HG03159 (cell line): ENCODE results near the gene CCSER2.
"Not testable (repeated sequence)": the region's sequence is repeated elsewhere in the genome, so short reads cannot be mapped to it uniquely, and the experiment has no call there.

Source experiments
- ATAC-seq: cut with Tn5 transposase; IDR thresholded peaks from one replicate; pipeline ENCODE4 v1.9.1; 2021; ENCODE audit warnings: mild to moderate bottlenecking, moderate library complexity; ENCODE audit not compliant: unreplicated experiment

The CCSER2 gene

DNA sequence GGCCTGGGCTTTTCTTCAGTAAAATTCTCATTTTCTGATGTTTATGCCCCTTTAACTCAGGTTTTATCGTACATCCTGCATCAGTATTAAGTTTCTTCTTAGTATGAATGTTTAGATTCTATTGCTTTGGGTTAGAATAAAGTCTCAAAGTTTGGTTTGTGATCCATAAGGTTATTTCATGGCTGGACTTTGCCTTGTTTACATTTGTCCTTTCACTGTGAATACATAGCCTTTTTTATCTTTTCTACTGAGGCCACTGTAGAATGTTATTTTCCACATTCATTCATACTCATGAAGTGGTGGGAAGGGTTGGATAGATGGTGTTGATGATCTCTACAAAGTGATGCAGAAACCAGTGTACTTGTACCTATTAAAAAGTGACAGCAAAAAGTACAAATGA, 59.8 kb downstream of the CCSER2 start:
- ATAC-seq: no peak

DNA sequence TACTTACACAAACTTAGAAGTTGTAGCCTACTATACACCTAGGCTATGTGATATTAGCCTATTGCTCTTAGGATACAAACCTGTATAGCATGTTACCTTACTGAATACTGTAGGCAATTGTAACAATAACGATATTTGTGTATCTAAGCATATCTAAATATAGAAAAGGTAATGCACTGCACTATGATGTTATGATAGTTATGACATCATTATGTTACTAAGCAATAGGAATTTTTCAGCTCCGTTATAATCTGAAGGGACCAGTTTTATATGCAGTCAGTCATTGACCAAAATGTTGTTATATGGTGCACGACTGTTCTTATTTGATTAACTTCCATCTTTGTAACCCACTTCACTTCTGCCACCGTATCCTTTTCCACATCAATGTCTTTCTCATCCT, 62.0 kb downstream of the CCSER2 start:
- no peak for ATAC-seq

DNA sequence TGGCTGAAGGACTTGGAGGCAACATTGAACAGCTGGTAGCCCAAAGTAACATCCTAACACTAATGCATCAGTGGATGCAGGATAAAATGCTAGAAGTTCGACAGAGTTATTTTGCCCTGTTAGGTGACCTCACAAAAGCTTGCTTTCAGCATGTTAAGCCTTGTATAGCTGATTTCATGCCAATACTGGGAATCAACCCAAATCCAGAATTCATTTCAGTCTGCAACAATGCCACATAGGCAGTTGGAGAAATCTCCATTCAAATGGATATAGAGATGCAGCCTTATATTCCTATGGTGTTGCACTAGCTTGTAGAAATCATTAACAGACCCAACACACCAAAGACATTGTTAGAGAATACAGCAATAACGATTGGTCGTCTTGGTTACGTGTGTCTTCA, 62.9 kb downstream of the CCSER2 start:
- no peak for ATAC-seq

DNA sequence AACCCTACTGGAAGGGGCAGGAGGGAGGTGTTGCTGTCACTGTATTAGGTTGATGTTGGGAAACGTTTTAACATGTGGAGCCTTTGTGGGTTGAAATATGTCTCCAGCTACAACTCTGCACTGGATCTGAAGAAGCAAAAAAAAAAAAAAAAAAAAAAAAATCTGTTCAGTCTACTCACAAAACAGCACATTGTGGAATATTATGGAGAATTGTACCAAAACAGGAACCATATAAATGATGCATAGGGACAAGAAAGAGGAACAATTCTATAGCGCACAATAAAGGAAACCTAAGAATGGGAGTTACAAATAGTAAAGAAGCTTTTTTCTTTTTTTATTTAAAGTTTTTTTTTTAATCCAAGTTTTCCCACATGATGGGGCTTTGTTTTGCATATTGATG, 63.8 kb downstream of the CCSER2 start:
- ATAC-seq: no peak

DNA sequence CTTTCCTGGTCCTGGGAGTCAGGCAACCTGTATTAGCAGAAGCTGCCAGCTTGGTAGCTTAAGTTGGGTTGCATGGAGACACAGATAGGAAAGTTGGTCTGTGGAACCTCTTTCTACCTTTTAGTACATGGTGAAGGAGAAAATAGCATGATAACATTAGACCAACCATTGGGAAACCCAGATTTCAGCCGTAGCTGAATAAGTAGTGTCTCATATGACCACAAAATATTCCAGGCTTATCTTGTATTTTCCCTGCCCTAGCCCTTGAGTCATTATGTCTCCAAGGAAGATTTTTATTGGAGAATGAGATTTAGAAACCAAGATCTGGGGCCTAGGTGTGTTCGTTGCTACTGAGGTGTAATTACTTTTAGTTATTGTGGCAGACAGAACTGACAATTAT, 67.2 kb downstream of the CCSER2 start:
- no peak for ATAC-seq

DNA sequence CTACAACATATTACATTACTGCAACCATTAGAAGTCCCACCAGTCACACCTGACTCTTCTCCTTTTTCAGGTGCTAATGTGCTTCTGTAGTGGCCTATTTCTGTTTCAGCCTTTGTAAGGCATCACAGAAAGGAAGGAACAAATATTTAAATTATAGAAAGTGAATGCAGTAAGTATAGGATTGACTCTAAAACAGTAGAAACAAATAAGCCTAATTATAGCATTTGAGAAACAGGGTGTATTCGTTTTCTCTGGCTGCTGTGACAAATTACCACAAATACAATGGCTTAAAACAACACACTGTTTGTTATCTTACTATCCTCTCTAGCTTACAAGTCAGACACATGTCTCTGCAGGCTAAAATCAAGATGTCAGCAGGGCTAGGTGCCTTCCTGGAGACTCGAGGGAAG, 69.4 kb downstream of the CCSER2 start:
- ATAC-seq: peak; percentile 80

DNA sequence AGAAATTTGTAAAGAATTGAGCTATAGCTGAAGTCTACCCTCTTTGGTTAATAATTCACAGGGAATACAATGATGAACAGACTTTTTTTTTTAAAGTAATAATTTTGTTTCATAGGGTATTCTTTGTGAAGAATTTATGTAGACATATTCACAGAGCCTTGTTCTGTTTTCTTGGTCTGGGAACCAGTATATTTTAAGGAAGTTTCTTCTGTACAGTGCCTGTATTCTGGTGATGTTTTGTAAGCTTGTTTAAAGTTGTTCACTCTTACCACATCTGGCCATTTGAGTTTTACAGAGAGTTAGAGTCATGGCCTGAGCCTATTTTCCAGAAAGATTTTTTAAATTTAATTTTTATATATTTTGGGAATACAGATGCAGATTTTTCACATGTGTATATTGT, 70.3 kb downstream of the CCSER2 start:
- ATAC-seq: no peak

DNA sequence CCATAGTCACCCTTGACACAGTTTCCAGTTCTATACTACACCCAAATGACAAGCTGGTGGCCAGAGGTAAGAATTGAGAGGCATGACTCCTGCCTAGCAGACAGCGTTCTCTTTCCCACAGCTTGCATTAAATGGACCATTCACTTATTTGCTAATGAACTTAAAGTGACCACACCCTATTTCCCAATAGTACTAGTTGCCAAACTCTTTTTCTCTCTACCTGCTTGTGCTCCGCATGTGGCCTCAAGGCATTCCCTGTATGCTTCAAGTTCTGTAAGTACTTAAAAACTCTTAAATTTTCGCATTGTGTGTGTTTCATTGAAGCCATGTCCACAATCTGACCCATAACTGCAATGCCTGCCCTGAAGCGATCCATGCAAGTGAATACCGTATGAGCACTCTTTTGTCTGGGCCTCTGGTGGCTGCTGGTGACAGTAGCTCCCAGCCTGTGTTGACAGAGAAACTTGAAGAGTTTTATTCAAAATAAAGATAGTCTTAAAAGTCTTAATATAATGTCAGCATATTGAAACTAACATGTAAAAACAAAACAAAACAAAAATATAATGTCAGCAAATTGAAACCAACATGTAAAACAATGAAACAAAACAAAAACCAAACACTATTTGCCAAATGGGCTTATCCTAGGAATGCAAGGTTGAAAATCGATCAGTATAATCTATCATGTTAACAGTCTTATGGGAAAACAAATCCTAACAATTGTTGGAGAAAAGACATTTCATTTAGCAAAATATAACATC, 73.6 kb downstream of the CCSER2 start:
- ATAC-seq: no peak

DNA sequence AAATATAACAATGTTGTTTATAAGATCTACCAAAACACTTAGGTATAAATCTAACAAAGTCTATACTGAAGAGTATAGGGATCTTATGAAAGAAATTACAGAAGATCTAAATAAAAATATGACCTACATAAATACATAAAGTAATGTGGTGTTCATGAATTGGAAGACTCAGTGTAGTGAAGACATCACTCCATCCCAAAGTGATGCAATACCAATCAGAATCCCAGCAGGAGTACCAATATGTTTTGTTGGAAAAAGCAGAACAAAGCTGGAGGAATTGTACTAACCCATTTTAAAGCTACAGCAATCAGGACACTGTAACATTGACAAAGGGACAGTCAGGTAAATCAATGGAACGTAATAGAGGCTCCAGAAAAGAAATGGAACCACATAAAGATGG, 76.4 kb downstream of the CCSER2 start:
- no peak for ATAC-seq

DNA sequence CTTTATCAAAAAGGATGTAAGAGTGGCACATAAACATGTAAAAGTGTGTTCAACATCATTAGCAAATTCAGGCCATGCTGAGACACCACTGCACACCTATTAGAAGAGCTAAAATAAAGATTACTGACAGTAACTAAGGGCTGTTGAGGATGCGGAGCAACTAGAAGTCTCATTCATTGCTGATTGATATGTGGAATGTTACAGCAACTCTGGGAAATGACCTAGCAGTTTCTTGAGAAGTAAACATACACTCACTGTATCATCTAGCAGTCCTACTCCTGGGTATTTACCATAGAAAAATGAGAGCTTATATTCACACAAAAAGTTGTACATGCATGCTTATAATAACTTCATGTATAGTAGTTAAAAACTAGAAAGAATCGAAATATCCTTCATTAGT, 77.3 kb downstream of the CCSER2 start:
- ATAC-seq: no peak

DNA sequence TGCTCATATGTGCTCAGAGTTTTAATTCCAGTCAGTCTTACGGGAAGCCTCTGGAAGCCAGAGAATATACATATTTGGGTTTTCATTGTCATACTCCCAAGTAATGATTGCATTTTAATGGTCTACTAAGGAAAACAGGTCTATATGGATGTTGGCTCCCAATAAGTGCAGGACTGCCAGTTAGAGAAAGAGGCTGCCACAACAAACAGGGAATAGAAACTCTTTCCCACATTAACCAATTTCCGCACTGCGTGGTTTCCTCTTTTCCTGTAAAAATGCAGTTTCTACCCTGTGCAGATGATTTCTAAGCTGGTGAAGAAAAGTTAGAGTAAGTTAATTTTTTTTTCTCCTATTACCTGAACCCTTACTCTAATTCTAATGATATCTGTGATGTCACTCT, 78.2 kb downstream of the CCSER2 start:
- no peak for ATAC-seq

DNA sequence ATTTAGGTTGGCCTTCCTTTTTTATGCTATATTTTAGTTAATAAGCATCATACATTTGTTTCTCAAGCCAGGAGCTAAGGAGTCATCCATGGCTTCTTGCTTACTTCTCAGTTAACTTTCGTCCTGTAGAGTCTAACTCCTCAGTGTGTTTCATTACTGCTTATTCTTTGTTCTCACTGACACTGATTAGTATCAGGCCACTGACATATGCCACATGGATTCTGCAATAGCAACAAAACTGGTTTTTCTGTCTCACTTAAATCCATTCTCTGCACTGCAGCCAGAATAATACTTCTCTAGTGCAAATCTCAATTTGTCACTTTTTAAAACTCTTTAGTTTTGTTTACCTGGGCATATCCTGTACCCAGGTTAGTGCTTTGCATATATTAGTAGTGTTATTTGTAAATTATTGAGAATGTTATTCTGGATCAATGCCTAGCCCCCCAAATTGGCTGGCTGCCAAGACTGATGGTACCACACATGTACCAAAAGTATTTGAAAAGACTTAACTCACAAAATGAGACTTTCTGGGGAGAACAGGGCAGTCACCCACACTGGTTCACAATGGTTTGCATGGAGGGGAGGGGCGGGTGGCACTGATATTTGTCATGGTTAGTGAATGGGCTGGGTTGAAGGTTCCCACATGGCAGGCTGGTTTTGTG, 79.1 kb downstream of the CCSER2 start:
- no peak for ATAC-seq

DNA sequence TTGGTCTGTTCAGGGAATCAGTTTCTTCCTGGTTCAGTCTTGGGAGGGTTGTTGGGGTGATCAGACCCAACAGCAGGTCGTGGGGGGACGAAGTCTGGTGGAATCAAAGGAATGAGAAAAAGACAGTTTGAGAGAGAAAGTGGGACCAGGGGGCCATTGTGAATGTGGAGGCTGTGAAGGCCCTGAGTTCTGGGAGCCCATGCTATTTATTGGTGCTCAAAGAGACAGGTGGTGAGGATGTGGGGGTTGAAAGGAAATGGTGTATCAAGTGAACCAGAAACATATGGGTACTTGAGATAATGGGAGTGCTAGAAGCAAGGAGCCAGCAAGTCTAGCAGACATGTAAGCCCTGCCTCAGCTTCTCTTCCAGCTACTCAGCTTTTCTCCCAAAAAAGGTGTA, 84.1 kb downstream of the CCSER2 start:
- no peak for ATAC-seq

DNA sequence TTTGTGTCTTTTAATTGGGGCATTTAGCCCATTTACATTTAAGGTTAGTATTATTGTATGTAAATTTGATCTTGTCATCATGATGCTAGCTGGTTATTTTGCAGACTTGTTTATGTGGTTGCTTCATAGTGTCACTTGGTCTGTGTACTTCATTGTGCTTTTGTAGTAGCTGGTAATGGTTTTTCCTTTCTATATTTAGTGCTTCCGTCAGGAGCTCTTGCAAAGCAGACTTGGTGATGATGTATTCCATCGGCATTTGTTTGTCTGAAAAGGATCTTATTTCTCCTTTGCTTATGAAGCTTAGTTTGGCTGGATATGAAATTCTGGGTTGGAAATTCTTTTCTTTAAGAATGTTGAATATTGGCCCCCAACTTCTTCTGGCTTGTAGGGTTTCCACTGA, 85.7 kb downstream of the CCSER2 start:
- ATAC-seq: not testable (repeated sequence)

DNA sequence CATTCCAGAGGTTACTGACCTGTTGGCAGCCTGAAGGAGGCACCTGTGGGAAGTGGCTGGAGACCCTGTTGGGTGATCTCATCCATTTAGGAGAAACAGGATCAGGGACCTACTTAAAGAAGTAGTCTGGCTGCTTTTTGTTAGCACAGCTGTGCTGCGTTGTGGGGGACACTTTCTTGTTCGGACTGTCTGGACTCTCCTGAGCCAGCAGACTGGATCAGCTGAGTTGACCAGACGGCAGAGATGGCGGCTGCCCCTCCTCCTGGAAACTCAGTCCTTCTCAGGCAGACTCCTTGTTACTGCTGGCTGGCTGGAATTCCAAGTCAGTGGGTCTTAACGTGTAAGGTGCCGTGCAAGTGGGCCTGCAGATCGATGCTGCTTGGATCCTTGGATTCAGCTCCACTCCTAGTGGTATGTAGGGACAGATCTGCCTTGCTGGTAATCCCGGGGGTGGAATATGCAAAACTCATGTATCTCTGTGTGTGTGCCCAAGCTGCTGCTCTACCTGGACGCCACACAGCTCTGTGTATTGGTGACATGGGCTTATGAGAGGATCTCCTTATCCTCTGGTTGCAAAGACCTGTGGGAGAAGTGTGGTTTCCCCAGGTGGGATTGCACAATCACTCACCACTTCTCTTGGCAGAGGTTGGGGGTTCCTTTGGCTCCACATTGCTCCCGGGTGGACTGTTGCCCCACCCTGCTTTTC, 87.3 kb downstream of the CCSER2 start:
- no peak for ATAC-seq

DNA sequence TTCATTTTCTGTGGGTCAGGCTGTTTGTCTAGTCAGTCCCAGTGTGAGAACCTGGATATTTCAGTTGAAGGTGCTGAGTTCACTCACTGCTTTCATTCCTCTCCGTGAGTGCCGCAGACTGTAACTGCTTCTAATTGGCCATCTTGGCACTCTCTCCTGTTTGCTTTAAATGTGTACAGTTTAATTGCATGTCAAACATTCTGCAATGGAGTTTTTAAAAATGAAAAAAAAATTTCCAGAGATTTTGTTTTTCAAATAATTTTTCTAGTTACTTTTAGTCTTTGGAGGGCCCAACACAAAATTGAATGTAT, 87.8 kb downstream of the CCSER2 start:
- ATAC-seq: no peak

DNA sequence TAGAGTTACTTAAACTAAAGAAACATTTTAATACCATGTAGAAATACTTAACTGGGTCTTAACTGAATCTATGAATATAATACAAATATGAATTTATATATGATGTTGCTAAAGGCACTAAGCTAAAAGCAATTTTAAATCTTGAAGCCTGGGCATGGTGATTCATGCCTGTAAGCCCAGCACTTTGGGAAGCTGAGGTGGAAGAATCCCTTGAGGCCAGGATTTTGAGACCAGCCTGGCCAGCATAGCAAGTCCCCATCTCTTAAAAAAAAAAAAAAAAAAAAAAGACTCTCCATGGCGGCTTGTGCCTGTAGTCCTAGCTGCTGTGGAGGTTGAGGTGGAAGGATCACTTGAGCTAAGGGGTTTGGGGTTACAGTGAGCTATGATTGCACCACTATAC, 95.3 kb downstream of the CCSER2 start:
- no peak for ATAC-seq

DNA sequence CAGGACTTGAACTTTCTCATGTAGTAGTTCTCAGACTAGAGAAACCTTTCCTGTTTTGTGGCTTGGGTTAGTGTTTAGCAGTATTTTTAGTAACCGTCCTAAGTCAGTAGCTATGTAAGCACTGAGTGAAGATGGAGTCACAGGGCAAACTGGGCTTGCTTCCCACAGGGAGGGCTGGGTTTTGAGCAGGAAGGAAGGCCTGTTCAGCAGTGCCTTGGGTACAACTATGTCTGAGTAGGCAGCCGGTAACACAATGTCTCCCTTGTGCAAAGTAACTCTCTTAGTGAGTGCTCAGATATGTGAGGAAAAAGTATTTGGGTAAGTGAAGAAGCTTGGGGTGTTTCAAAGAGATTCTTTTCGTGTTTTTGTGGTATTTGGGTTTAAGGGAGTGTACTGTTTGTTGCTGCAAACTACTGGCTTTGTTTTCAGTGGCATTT, 96.4 kb downstream of the CCSER2 start:
- no peak for ATAC-seq

DNA sequence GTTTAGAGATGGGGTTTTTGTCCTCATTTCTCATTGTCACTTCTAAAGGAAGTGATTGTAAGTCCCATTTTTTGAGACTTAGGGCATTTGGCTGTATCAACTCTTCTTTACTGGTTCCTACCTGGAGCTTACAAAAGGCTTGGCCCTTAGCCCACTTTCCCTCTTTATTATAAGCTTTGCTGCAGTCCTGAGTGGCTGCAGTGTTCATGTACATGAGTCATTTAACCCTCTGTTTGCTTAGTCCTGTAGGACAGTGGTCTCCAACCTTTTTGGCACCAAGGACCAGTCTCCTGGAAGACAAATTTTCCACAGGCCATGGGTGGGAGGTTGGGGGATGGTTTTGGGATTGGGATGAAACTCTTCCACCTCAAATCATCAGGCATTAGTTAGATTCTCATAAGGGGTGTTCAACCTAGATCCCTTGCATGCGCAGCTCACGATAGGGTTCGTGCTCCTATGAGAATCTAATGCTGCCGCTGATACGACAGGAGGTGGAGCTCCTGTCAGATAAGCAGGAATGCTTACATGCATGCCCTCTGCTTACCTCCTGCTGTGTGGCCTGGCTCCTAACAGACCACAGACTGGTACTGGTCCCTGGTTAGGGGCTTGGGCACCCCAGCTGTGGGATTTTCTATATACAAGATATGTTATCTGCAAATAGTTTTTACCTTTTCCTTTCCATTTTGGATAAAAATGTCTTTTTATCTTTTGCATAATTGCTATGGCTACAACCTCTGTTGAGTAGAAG, 99.7 kb downstream of the CCSER2 start:
- ATAC-seq: no peak

DNA sequence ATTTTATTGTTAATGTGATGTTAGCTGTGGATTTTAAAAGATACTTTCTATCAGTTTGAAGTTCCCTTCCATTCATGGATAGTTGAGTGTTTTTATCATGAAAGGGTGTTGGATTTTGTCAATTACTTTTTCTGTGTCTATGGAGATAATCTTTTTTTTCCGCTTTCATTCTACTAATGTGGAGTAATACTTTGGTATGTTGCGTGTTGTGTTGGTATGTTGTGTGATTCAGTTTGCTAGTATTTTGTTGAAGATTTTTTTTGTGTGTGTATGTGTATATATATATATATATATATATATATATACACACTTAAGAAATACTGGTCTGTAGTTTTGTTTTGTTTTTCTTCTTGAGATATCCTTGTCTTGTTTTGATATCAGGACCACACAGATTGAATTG, 100.3 kb downstream of the CCSER2 start:
- no peak for ATAC-seq

DNA sequence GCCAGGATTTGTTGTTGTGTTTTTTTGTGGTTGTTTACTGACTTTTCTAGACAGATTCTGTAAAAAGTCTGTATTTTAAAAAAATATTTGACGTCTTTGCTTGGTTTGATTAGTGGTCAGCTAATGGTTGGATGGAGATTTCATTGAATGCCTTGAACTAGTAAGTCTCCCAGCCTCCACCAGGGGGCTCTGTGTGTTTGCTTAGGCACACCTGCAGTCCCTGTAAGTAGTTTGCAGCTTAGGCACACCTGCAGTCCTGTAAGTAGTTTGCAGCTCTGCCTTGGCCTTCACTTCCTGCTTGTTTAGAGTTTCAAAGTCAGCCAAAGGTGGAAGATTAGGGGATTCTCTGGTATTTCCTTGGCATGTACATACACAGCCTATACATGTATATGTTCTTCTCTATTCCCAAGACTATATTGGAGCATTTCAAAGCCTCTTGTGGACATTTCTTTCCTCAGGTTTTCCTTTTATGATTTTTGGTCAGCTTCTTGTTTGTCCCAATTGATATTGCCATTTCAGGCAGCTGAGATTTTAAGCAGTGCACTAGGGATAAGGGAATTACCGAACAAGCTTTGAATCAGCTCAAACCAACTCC, 101.6 kb downstream of the CCSER2 start:
- ATAC-seq: peak; percentile 99
